Measurements from ENCODE around the gene RABEPK.
"Not testable (repeated sequence)": the region's sequence is repeated elsewhere in the genome, so short reads cannot be mapped to it uniquely, and the experiment has no call there.

The RABEPK gene

GRCh38 chr9:125214186-125214585 is 13.8 kb downstream of the RABEPK start:
- H3K36me3 ChIP-seq = peaks cover 18 to 55% (median 42%) of the 10 kb centered on the region in 3 donors
- no peak overlapping the region for H3K4me3 ChIP-seq
- DNase-seq = no peak
- TF ChIP-seq CTCF (IDR thresholded peaks at IDR 0.05) = no peak
- intact Hi-C loops (cut with DNase I; ENCODE audit: low total_unique reads) = no loop called here
- H3K9me3 ChIP-seq = no peaks in the 10 kb centered on the region
- no peaks in the 10 kb centered on the region for H3K4me1 ChIP-seq
- H3K27ac ChIP-seq = no peak overlapping the region
- no peaks in the 10 kb centered on the region for H3K27me3 ChIP-seq

GRCh38 chr9:125218621-125219020 is 18.3 kb downstream of the RABEPK start:
- no peak for DNase-seq
- Histone ChIP-seq H3K27me3 (no peaks in the 10 kb centered on the region), H3K4me1 (no peaks in the 10 kb centered on the region), H3K27ac (no peak overlapping the region), H3K36me3 (peaks cover 4 to 48% (median 38%) of the 10 kb centered on the region in 3 donors), H3K9me3 (no peaks in the 10 kb centered on the region), H3K4me3 (no peak overlapping the region)
- intact Hi-C loops (cut with DNase I; ENCODE audit: low total_unique reads) = no loop called here
- TF ChIP-seq CTCF (IDR thresholded peaks at IDR 0.05) = no peak

GRCh38 chr9:125224858-125225257 is 24.5 kb downstream of the RABEPK start:
- H3K4me3 ChIP-seq; H3K27me3 ChIP-seq; intact Hi-C loops (cut with DNase I; ENCODE audit: low total_unique reads); H3K9me3 ChIP-seq; DNase-seq; H3K27ac ChIP-seq; H3K4me1 ChIP-seq: not testable (repeated sequence)
- H3K36me3 ChIP-seq = peaks cover 6 to 75% (median 56%) of the 10 kb centered on the region in 3 donors

GRCh38 chr9:125227761-125228160 is 27.4 kb downstream of the RABEPK start:
- H3K4me3 ChIP-seq = no peak overlapping the region
- intact Hi-C loops (cut with DNase I; ENCODE audit: low total_unique reads) = no loop called here
- H3K9me3 ChIP-seq = no peaks in the 10 kb centered on the region
- no peak for DNase-seq
- TF ChIP-seq CTCF (IDR thresholded peaks at IDR 0.05) = no peak
- no peak overlapping the region for H3K27ac ChIP-seq
- H3K4me1 ChIP-seq = no peaks in the 10 kb centered on the region
- H3K36me3 ChIP-seq = peaks cover 17 to 82% (median 42%) of the 10 kb centered on the region in 3 donors
- H3K27me3 ChIP-seq = no peaks in the 10 kb centered on the region

GRCh38 chr9:125233678-125234077 is 33.3 kb downstream of the RABEPK start:
- Histone ChIP-seq H3K27ac (no peak overlapping the region), H3K36me3 (peaks cover 38 to 95% (median 62%) of the 10 kb centered on the region in 3 donors), H3K4me1 (peaks cover 0 to 41% (median 27%) of the 10 kb centered on the region in 4 donors), H3K9me3 (no peaks in the 10 kb centered on the region), H3K4me3 (no peak overlapping the region), H3K27me3 (no peaks in the 10 kb centered on the region)
- DNase-seq = no peak
- TF ChIP-seq CTCF (IDR thresholded peaks at IDR 0.05) = no peak
- intact Hi-C loops (cut with DNase I; ENCODE audit: low total_unique reads) = no loop called here

GRCh38 chr9:125234099-125234498 is 33.8 kb downstream of the RABEPK start:
- intact Hi-C loops (cut with DNase I; ENCODE audit: low total_unique reads); DNase-seq; H3K27ac ChIP-seq; H3K27me3 ChIP-seq; H3K4me3 ChIP-seq; H3K9me3 ChIP-seq: not testable (repeated sequence)
- peaks cover 0 to 46% (median 31%) of the 10 kb centered on the region in 4 donors for H3K4me1 ChIP-seq
- H3K36me3 ChIP-seq = peaks cover 42 to 95% (median 66%) of the 10 kb centered on the region in 3 donors
